ENCODE measurements around the gene CCL20.

The CCL20 gene

DNA sequence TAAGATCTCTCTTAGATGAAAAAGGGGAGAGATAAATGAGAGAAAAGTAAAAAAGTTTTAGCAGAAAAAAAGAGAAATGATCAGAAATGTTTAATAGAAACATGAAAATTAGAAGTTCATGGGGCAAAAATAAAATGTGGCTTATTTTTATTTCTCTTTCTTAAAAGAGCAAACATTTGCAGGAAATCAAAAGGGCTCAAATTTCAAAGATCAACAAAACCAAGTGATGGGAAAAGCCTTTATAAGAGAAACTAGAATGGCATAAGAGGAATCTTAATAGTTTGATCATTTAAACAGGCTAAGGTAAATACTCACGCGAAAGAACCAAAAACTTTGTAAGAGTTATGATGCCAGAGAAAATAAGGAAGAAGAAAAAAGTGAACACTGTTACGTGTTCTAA lies 34.5 kb downstream of the CCL20 start:
- TF ChIP-seq, protein P1, sequence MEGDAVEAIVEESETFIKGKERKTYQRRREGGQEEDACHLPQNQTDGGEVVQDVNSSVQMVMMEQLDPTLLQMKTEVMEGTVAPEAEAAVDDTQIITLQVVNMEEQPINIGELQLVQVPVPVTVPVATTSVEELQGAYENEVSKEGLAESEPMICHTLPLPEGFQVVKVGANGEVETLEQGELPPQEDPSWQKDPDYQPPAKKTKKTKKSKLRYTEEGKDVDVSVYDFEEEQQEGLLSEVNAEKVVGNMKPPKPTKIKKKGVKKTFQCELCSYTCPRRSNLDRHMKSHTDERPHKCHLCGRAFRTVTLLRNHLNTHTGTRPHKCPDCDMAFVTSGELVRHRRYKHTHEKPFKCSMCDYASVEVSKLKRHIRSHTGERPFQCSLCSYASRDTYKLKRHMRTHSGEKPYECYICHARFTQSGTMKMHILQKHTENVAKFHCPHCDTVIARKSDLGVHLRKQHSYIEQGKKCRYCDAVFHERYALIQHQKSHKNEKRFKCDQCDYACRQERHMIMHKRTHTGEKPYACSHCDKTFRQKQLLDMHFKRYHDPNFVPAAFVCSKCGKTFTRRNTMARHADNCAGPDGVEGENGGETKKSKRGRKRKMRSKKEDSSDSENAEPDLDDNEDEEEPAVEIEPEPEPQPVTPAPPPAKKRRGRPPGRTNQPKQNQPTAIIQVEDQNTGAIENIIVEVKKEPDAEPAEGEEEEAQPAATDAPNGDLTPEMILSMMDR (IDR thresholded peaks at IDR 0.05; ENCODE audit: low read depth, low read length) = no peak
- Histone ChIP-seq H3K9me3 (ENCODE audit: severe bottlenecking) (no peaks in the 10 kb centered on the region), H3K4me3 (ENCODE audit: low read depth, low read length) (no peak overlapping the region), H3K27me3 (ENCODE audit: insufficient read depth, low read depth, severe bottlenecking) (peaks cover 31% of the 10 kb centered on the region), H3K36me3 (no peaks in the 10 kb centered on the region), H3K27ac (no peak overlapping the region)
- DNase-seq = no peak

GRCh38 chr2:227848586-227848985 lies 34.9 kb downstream of the CCL20 start:
- no peak for DNase-seq
- TF ChIP-seq, protein P1 (IDR thresholded peaks at IDR 0.05; ENCODE audit: low read depth, low read length) = no peak
- no peak overlapping the region for H3K27ac ChIP-seq
- peaks cover 35% of the 10 kb centered on the region for H3K27me3 ChIP-seq (ENCODE audit: insufficient read depth, low read depth, severe bottlenecking)
- H3K4me3 ChIP-seq (ENCODE audit: low read depth, low read length) = no peak overlapping the region
- no peaks in the 10 kb centered on the region for H3K9me3 ChIP-seq (ENCODE audit: severe bottlenecking)
- no peaks in the 10 kb centered on the region for H3K36me3 ChIP-seq

DNA sequence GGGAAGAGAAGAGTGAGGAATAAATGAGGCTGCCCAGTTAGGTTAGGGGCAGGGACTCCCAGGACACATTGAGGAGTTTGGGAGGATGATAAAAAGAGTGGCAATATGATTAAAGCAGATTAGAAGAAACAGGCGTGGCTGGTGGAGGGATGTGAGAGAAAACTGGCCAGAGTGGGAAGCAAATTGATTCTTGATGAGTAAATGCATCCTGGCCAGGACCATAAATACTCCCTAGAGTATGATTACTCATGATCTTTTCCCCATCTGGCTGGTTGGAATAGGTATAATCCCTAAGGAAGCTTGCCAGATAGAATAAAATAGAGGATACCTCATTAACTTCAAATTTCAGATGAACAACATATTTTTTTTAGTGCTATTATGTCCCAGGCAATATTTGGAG lies 36.3 kb downstream of the CCL20 start:
- DNase-seq = no peak
- no peaks in the 10 kb centered on the region for H3K36me3 ChIP-seq
- H3K4me3 ChIP-seq (ENCODE audit: low read depth, low read length) = no peak overlapping the region
- TF ChIP-seq, protein P1 (IDR thresholded peaks at IDR 0.05; ENCODE audit: low read depth, low read length) = no peak
- no peaks in the 10 kb centered on the region for H3K9me3 ChIP-seq (ENCODE audit: severe bottlenecking)
- no peak overlapping the region for H3K27ac ChIP-seq
- peaks cover 43% of the 10 kb centered on the region for H3K27me3 ChIP-seq (ENCODE audit: insufficient read depth, low read depth, severe bottlenecking)

DNA sequence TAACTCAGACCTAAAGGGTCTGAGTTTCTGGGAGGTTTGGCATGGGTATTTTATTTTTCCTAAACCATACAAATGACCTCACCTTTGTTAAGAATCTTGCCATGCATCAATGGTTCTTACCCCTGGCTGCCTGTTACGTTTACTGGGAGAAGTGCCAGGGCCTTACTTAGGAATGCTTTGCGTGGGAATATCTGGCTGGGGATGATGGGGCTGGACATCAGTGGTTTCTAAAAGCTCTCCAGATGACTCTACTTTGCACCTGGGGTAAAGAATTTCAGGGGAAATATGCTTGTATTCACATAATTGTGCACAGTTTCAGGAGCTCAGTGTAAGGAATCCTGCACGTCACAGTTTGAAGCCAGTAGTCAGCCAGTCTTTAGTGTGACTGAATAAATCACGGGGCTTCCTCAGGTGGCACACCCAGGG lies 39.6 kb downstream of the CCL20 start:
- no peaks in the 10 kb centered on the region for H3K36me3 ChIP-seq
- H3K9me3 ChIP-seq (ENCODE audit: severe bottlenecking) = no peaks in the 10 kb centered on the region
- H3K27ac ChIP-seq = no peak overlapping the region
- peaks cover 33% of the 10 kb centered on the region for H3K27me3 ChIP-seq (ENCODE audit: insufficient read depth, low read depth, severe bottlenecking)
- TF ChIP-seq, protein P1 (IDR thresholded peaks at IDR 0.05; ENCODE audit: low read depth, low read length) = no peak
- DNase-seq = no peak
- H3K4me3 ChIP-seq (ENCODE audit: low read depth, low read length) = no peak overlapping the region

- Histone ChIP-seq H3K36me3 (no peaks in the 10 kb centered on the region), H3K27me3 (ENCODE audit: insufficient read depth, low read depth, severe bottlenecking) (peaks cover 30% of the 10 kb centered on the region), H3K27ac (no peak overlapping the region), H3K9me3 (ENCODE audit: severe bottlenecking) (no peaks in the 10 kb centered on the region), H3K4me3 (ENCODE audit: low read depth, low read length) (no peak overlapping the region)
- TF ChIP-seq, protein P1 (IDR thresholded peaks at IDR 0.05; ENCODE audit: low read depth, low read length) = no peak
- no peak for DNase-seq
Measured at GRCh38 chr2:227853765-227854271, 40.2 kb downstream of the CCL20 start.

GRCh38 chr2:227855440-227855839 lies 41.8 kb downstream of the CCL20 start:
- Histone ChIP-seq H3K27me3 (ENCODE audit: insufficient read depth, low read depth, severe bottlenecking) (peaks cover 20% of the 10 kb centered on the region), H3K4me3 (ENCODE audit: low read depth, low read length) (no peak overlapping the region), H3K9me3 (ENCODE audit: severe bottlenecking) (no peaks in the 10 kb centered on the region), H3K27ac (no peak overlapping the region), H3K36me3 (no peaks in the 10 kb centered on the region)
- TF ChIP-seq, protein P1 (IDR thresholded peaks at IDR 0.05; ENCODE audit: low read depth, low read length) = no peak
- DNase-seq = no peak
